Astrocyte of the cerebellum (primary cell): Measurements from ENCODE around the gene ARHGAP22.

Experiments used
- DNase-seq: peaks from one replicate; pipeline ENCODE4 v3.0.0-alpha.2; 2011; ENCODE audit warnings: low read depth
- H3K4me3 ChIP-seq: 2 replicates; pipeline ENCODE4 v1.5.1; 2011; ENCODE audit warnings: mild to moderate bottlenecking, low read depth, low read length, moderate library complexity
- in situ Hi-C: cut with HindIII; loops from 2 replicates; pipeline ENCODE4 v1.10.0; 2017; ENCODE audit warnings: low sequenced_read_pairs
- TF ChIP-seq, protein P1 (sequence below): IDR thresholded peaks from 2 replicates; pipeline ENCODE4 v1.5.1; 2012; ENCODE audit warnings: low read length, low read depth, moderate library complexity, mild to moderate bottlenecking; ENCODE audit errors: missing control alignments

The ARHGAP22 gene

DNA sequence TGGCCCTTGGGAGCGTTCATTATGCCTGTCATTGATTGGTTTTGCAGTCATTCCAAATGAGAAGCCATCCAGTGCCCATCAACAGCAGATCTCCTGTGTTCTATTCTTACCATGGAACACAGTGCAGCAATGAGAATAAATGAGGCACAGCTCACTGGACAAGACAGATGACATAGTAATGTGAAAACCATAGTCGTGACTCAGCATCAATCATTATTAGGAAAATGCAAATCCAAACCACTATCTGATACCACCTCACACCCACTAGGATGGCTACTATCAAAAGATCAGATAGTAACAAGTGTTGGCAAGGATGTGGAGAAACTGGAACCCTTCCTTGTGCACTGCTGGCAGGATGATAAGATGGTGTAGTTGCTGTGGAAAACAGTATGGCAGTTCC is 144.7 kb downstream of the ARHGAP22 start:
- no peak for DNase-seq
- in situ Hi-C loops: no loop called here
- no peak overlapping the region for H3K4me3 ChIP-seq
- TF ChIP-seq, protein P1, sequence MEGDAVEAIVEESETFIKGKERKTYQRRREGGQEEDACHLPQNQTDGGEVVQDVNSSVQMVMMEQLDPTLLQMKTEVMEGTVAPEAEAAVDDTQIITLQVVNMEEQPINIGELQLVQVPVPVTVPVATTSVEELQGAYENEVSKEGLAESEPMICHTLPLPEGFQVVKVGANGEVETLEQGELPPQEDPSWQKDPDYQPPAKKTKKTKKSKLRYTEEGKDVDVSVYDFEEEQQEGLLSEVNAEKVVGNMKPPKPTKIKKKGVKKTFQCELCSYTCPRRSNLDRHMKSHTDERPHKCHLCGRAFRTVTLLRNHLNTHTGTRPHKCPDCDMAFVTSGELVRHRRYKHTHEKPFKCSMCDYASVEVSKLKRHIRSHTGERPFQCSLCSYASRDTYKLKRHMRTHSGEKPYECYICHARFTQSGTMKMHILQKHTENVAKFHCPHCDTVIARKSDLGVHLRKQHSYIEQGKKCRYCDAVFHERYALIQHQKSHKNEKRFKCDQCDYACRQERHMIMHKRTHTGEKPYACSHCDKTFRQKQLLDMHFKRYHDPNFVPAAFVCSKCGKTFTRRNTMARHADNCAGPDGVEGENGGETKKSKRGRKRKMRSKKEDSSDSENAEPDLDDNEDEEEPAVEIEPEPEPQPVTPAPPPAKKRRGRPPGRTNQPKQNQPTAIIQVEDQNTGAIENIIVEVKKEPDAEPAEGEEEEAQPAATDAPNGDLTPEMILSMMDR: no peak

DNA sequence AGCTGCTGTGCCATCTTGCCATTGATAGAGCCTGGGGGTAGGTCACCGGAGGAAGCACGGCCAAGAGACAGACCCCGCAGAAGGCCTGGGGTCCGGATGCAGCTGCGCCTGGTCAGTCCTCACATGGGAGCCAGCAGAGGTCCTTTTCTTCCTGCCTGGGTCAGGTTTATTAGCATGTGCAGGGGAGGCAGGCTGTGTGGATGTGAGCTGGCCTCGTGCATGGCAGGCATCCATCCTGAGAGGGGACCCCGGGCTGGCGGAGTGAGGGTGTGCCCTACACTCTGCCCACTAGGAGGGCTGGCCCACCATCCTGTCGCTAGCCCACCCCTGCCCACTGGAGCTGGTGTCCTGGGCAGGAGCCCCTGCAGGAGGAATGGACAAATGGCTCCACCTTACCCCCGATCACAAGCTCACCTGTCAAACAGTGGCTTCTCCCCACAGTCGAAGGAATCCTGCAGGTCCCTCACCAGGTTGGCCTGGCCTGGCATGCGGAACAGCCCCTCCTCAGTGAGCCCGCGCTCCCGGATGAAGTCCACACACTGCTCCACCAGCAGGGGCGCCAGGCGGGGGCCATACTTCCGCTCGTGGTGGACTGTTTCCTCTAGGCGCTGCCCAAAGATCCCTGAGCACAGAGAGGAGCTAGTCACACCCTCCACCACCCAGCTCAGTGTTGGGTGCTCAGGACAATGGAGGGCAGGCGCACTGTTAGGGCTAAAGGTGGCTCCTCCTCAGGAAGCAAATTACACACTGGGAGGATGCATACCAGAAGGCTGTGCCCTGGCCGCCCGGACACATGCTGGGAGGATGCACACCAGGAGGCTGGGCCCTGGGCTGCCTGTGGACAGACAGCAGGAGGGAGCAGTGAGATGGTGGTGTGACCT is 145.4 kb downstream of the ARHGAP22 start:
- DNase-seq: no peak
- H3K4me3 ChIP-seq: no peak overlapping the region
- in situ Hi-C loops: no loop called here
- TF ChIP-seq, protein P1: no peak

DNA sequence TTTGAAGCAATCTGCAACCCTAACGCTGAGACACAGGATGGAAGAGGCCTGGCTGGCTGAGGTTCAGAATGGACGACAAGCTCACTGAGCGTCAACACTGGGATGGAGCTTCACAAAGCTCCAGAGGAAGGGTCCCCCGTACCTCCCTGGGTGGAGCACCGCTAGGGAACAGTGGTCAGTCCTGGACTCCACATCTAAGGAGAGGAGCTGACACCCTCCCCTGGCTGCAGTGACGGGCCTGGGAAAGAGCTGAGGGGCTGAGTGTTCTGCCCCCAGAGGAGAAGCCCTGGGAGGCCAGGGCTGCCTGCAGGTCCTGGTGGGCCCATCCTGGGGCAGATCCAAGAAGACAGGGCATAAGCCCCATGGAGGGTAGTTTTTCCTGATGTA is 146.2 kb downstream of the ARHGAP22 start:
- H3K4me3 ChIP-seq: no peak overlapping the region
- in situ Hi-C loops: no loop called here
- DNase-seq: no peak
- TF ChIP-seq, protein P1: no peak

DNA sequence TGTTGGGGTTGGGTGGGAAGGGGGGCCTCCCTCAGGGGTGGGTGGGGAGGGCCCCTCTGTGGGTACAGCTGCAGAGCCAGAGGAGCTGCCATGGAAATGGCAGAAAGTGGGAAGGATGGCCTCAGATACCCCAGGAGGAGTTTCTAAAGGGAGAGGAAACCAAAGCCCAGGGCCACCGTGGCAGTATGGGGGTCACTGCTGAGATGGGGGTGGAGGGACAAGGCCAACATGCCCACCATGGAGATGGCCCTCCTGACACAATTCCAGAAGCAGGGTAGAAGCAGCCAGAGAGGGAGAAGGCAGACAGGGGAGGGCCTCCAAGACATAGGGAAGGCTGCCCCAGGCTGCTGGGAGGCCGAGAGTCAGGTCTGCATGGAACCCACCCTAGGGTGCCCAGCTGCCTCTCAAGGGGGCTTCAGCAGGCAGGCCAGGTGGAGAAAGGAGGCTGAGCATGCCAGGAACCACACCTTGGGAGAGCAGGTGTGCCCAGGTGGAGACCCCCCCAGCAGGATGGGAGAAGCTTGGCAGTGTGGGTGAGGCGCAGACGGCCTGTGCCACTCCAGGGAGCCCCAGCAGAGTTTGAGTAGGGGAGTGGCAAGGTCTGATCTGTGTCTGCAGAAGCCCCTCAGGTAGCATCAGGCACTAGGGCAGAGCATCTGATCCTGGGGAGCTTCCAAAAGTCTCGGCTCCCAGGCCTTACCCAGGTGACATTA is 146.8 kb downstream of the ARHGAP22 start:
- in situ Hi-C loops: no loop called here
- TF ChIP-seq, protein P1: no peak
- no peak overlapping the region for H3K4me3 ChIP-seq
- no peak for DNase-seq

DNA sequence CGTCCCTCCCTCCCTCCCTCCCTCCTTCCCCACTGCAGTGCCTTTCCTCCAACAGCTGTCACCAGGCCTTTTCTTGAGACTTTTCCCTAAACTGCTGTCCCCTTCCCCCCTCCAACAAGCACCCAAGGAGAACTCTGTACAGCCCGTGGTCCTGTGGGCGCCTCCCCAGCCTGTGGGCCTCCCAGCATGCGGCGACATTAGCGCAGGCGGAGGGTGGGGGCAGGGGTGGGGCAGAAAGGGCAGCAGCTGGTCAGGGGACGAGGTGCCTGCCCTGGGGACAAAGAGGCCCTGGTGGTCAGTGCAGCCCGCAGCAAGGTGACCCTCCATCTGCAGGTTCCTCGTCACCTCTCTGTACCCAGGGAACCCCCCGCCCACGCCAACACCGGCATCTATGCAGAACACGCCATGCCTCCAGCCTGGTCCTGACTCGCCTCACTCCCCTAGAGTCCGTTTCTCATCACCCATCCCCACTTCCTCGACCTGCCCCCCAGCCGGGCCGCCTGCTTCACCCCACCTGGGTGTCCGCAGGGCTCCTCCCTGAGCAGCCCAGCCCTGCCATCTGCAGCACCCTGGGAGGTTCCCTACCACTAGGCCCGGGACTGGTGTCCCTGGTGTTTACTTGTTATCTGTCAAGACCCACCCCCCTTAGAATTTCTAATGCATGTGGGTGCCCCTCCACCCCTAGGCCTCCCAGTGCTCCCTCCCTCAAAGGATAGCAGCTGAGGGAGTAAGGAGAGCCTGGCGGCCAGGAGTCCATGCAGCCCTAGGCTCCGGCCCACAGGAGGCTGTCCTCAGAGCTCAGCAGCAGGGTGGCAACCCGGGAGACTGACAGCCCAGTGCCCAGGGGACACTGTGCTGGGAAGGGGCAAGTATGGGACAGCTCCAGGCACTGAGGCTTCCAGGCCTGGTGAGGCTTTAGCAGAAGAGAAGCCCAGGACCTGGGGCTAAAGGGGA is 147.8 kb downstream of the ARHGAP22 start:
- TF ChIP-seq, protein P1: no peak
- no peak overlapping the region for H3K4me3 ChIP-seq
- DNase-seq: no peak
- in situ Hi-C loops: no loop called here

DNA sequence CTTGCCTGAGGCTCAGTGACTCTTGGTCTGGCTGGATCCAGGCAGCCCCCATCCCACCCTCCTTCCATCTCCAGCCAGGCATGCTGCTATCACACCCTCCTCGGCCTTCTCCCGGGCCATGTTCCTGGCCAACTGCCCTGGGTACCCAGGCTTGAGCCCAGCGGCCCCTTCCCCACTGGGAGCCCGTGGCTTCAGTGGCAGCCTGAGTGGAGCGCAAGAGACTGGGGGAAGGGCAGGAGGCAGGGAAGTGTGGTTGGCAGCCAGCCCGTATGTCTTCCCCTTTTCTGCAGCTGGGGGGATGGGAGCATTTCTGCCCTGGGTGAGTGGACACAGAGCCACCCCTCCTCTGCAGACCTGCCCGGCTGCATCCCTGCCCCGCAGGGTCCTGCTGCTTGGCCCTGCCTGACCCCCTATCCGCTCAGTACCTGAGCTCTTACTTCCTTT is 148.5 kb downstream of the ARHGAP22 start:
- TF ChIP-seq, protein P1: no peak
- in situ Hi-C loops: no loop called here
- no peak overlapping the region for H3K4me3 ChIP-seq
- DNase-seq: no peak
